ENCODE measurements around the gene CHAC1. TPM values are rescaled to one million over a fixed set of nuclear protein-coding genes. Genes with fewer than 3 reads are reported as not detected.
A peak's percentile ranks its signal among the peaks of the same experiment; 100 is the strongest.

The CHAC1 gene
- total RNA-seq, 1 experiment from 2014 or later = 48.7 TPM

GRCh38 chr15:40992241-40992741 lies 39.0 kb downstream of the CHAC1 start:
- Histone ChIP-seq H3K56ac (ENCODE audit: insufficient read length, low read depth, low read length) (no peak overlapping the region), H3K9ac (ENCODE audit: extremely low read depth, insufficient read length, low read length) (no peak overlapping the region), H3K14ac (ENCODE audit: insufficient read depth, low read length) (no peak overlapping the region), H2BK120ac (ENCODE audit: low read depth, low read length, poor library complexity, severe bottlenecking) (no peak overlapping the region), H3K4me2 (ENCODE audit: insufficient read depth, insufficient read length, low read length) (no peak overlapping the region), H3K18ac (ENCODE audit: insufficient read length, low read depth, low read length) (no peak overlapping the region), H3T11ph (ENCODE audit: low read length) (no peak overlapping the region), H4K91ac (ENCODE audit: insufficient read length, low read depth, low read length) (no peak overlapping the region), H3K79me2 (ENCODE audit: insufficient read depth, low read length) (no peaks in the 10 kb centered on the region), H3K4me1 (ENCODE audit: insufficient read depth, low read length) (no peaks in the 10 kb centered on the region), H3K4ac (ENCODE audit: low read depth, low read length) (no peak overlapping the region), H4K5ac (ENCODE audit: insufficient read length, low read depth, low read length) (no peak overlapping the region), H3K9me3 (ENCODE audit: control insufficient read depth, low read depth, low read length) (no peaks in the 10 kb centered on the region), H2AFZ (ENCODE audit: low read length) (no peak overlapping the region), H2BK5ac (ENCODE audit: insufficient read length, low read length) (no peak overlapping the region), H2AK5ac (ENCODE audit: insufficient read length, low read length) (no peak overlapping the region), H3K79me1 (ENCODE audit: insufficient read depth, low read depth, low read length, poor library complexity, severe bottlenecking) (no peaks in the 10 kb centered on the region), H4K8ac (replicated peaks; ENCODE audit: insufficient read length, low read depth, low read length) (no peak overlapping the region), H2BK15ac (ENCODE audit: low read depth, low read length) (no peak overlapping the region), H2BK20ac (ENCODE audit: low read depth, low read length, poor library complexity, severe bottlenecking) (no peak overlapping the region), H3K23ac (ENCODE audit: insufficient read length, low read depth, low read length) (no peak overlapping the region), H3K23me2 (ENCODE audit: insufficient read length, low read depth, low read length, poor library complexity, severe bottlenecking) (no peaks in the 10 kb centered on the region), H4K20me1 (ENCODE audit: control insufficient read depth, insufficient read depth, insufficient read length) (no peaks in the 10 kb centered on the region), H3K27me3 (ENCODE audit: insufficient read depth, low read length) (no peaks in the 10 kb centered on the region), H2BK12ac (ENCODE audit: insufficient read length, low read depth, low read length) (no peak overlapping the region), H3K27ac (ENCODE audit: insufficient read length, low read depth, low read length) (no peak overlapping the region)
- no peak for DNase-seq
- no CpG with 5 or more reads among the region's 1 CpG for WGBS (ENCODE audit: extremely low coverage, insufficient read length, low lambda C conversion rate)
- H3K4me3 Mint-ChIP-seq = no peak overlapping the region
- no peaks in the 10 kb centered on the region for H3K9me3 Mint-ChIP-seq
- H3K27ac Mint-ChIP-seq = peak overlapping the region in 1 of 3 experiments; percentile 38; a peak in 1 of 7 replicates
- TF ChIP-seq CTCF (conservative IDR thresholded peaks at IDR 0.05) = no peak
- peaks cover 2 to 3% of the 10 kb centered on the region in 2 experiments; a peak in 2 of 4 replicates for H3K4me1 Mint-ChIP-seq
- H3K27me3 Mint-ChIP-seq (ENCODE audit: low read depth) = no peaks in the 10 kb centered on the region
- H3K36me3 Mint-ChIP-seq (ENCODE audit: insufficient read depth in 1 of 3, low read depth in 3 of 3) = peaks cover 28 to 73% (median 56%) of the 10 kb centered on the region in 3 experiments

Data from H9 (cell line).